Ishikawa (cell line): ENCODE data around the gene KCNJ15.

Experiments used
- CEBPB ChIP-seq: IDR thresholded peaks from 2 replicates; pipeline ENCODE4 v1.6.1; 2012
- CREB1 ChIP-seq: IDR thresholded peaks from 2 replicates; pipeline ENCODE4 v1.6.1; 2012; ENCODE audit warnings: low read depth
- FOXM1 ChIP-seq: IDR thresholded peaks from 2 replicates; pipeline ENCODE4 v1.6.1; 2012; ENCODE audit warnings: low read depth, borderline replicate concordance
- NFIC ChIP-seq: IDR thresholded peaks from 2 replicates; pipeline ENCODE4 v1.6.1; 2012
- TEAD4 ChIP-seq: IDR thresholded peaks from 2 replicates; pipeline ENCODE4 v1.6.1; 2012
- YY1 ChIP-seq: IDR thresholded peaks from 2 replicates; pipeline ENCODE4 v1.6.1; 2012; ENCODE audit warnings: low read depth
- TF ChIP-seq, protein P1 (sequence below): IDR thresholded peaks from 2 replicates; pipeline ENCODE4 v1.6.1; 2012
- TF ChIP-seq, protein P2 (sequence below): IDR thresholded peaks from 2 replicates; pipeline ENCODE4 v1.6.1; 2012; ENCODE audit warnings: low read depth, mild to moderate bottlenecking

DNA sequence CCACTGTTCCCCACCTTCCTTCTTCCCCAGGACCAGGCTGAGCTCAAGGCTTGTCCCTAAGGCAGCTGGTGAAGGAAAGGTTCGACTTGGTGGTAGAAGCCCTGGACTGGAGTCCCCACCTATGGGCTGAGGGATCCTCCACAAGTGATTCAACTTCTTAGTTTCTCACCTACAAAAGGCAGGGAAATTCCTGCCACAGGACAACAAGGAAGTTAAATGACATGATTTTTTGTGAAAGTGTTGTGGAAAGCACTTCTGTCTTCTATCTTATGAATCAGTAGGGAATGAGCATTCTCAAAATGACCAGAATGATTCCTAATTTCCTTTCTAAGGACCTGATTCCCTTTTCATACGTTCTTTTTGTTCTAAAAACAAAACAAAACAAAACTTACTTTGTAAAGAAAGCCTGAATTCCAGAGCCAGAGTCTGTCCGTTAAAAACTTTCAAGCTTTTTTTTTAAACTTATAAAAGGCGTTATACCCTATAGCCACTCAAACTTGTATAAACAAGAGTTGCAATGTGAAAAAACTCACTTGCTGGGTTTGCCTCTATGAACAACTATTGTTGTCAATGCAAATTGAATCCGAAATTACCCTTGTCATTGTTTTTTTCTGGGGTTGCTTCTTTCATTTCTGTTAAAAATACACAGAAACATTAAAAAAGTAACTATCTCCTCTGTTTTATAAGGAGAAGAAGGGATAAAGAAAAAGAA, 12.2 kb downstream of the KCNJ15 start:
- TF ChIP-seq CEBPB: no peak
- no peak for TF ChIP-seq YY1
- TF ChIP-seq, protein P1, sequence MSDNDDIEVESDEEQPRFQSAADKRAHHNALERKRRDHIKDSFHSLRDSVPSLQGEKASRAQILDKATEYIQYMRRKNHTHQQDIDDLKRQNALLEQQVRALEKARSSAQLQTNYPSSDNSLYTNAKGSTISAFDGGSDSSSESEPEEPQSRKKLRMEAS: no peak
- TF ChIP-seq TEAD4: no peak
- TF ChIP-seq, protein P2, sequence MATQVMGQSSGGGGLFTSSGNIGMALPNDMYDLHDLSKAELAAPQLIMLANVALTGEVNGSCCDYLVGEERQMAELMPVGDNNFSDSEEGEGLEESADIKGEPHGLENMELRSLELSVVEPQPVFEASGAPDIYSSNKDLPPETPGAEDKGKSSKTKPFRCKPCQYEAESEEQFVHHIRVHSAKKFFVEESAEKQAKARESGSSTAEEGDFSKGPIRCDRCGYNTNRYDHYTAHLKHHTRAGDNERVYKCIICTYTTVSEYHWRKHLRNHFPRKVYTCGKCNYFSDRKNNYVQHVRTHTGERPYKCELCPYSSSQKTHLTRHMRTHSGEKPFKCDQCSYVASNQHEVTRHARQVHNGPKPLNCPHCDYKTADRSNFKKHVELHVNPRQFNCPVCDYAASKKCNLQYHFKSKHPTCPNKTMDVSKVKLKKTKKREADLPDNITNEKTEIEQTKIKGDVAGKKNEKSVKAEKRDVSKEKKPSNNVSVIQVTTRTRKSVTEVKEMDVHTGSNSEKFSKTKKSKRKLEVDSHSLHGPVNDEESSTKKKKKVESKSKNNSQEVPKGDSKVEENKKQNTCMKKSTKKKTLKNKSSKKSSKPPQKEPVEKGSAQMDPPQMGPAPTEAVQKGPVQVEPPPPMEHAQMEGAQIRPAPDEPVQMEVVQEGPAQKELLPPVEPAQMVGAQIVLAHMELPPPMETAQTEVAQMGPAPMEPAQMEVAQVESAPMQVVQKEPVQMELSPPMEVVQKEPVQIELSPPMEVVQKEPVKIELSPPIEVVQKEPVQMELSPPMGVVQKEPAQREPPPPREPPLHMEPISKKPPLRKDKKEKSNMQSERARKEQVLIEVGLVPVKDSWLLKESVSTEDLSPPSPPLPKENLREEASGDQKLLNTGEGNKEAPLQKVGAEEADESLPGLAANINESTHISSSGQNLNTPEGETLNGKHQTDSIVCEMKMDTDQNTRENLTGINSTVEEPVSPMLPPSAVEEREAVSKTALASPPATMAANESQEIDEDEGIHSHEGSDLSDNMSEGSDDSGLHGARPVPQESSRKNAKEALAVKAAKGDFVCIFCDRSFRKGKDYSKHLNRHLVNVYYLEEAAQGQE: no peak
- no peak for TF ChIP-seq FOXM1
- TF ChIP-seq CREB1: no peak
- TF ChIP-seq NFIC: no peak
